CD4-positive, alpha-beta T cell treated with Interleukin-6 for 4 hours (primary cell): ENCODE results near the gene CUEDC1.
"Not testable (repeated sequence)": the region's sequence is repeated elsewhere in the genome, so short reads cannot be mapped to it uniquely, and the experiment has no call there.

Experiments
- DNase-seq: peaks from one replicate; pipeline ENCODE4 v3.0.0-alpha.2; 2020; ENCODE audit warnings: mixed read lengths

CUEDC1 gene

DNA sequence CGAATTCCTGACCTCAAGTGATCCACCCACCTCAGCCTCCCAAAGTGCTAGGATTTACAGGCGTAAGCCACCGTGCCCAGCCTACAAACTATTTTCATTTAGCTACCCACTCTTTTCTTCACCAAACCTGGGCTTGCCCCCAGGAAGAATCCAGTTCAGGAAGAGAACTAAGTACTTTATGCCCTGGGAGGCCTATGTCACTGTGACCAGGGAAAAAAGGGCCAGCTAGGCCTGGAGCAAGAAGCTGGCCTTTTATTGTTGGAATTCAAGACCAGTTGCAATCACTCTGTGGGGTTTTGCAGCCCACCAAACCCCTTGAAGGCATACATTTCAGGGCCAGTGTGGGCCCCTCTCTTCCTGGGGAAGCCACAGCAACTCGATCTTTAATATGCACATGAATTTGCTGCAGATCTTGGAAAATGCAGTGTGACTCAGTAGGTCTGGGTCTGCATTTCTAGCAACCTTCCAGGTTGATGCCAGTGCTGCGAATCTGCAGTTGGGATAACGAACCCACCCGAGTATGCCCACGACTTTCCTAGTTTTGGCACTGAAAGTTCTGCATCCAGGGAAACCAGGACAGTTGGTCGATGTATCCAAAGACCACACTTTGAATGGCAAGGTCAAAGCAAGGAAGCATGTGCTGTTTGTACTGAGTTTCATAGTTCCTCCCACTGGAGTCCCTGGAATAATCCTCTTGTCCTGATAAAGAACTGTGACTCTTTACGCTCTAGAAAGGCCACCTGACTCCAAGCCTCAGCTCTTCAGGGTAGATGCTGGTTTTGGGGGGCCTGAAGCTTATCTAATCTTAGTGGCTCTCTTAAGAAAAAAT, 98.2 kb downstream of the CUEDC1 start:
- DNase-seq, result no peak

DNA sequence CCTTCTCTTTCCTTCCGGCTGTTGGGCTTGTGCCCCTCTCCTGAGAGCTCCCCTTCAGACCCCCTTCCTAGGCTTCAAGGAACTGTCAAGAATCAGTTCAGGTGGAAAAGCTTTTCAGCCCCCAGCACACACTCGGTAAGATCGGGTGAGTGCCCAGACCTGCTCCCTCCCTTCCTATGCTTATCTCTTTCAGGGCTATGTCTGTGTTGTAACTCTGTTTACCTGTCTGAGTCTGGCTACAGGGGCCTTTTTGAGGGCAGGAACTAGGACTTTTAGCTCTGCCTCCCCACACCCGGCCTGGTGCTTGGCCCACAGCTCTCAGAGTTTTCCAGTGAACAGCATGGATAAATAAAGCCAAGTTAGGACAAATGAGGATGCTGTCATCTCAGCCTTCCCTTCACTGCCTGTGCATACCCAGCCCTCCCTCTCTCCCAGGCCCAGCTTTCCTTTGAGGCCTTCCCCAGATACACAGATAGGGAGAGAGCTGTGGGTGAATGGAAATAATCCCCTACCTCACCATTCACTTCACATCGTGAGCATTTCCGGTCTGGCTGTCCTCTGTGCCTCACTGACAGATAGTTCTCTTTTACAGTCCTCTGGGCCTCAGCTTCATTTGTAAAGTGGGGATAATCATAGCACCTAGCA, 99.7 kb downstream of the CUEDC1 start:
- no peak for DNase-seq

DNA sequence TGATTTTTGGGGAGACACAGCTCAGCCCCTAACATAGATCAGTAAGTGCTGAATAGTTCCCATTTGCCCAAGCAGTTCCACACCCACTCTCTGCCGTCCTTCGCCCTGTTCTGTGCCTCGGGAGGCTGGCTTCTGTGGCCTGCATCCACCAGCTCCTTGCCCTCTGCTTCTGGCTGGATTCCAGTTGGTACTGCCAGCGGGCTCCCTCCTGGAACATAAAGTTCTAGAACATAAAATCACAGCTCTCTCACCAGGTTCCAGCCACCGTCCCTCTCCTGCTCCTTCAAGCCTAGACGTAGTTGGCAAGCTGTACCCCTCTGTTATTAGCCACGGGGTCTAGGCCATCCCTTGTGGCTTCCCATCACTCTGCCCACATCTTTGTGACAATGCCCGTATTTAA, 101.5 kb downstream of the CUEDC1 start:
- DNase-seq, result no peak

DNA sequence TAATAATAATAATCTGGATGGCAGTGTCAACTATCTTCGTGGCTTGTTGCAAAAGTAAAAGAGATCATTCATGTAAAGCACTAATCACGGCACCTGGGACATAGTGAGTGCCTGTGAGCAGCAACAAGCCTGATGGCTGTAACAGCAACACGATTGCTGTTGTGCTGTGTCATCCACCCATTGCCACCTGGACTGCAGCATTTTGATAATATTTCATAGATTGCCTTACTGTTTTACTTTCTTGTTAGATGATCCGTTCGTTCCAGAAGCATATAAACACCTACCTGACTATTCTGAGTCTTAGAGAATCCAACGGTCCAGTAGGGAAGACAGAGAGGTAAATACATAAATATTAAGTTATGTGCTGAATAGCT, 102.3 kb downstream of the CUEDC1 start:
- DNase-seq, result no peak

DNA sequence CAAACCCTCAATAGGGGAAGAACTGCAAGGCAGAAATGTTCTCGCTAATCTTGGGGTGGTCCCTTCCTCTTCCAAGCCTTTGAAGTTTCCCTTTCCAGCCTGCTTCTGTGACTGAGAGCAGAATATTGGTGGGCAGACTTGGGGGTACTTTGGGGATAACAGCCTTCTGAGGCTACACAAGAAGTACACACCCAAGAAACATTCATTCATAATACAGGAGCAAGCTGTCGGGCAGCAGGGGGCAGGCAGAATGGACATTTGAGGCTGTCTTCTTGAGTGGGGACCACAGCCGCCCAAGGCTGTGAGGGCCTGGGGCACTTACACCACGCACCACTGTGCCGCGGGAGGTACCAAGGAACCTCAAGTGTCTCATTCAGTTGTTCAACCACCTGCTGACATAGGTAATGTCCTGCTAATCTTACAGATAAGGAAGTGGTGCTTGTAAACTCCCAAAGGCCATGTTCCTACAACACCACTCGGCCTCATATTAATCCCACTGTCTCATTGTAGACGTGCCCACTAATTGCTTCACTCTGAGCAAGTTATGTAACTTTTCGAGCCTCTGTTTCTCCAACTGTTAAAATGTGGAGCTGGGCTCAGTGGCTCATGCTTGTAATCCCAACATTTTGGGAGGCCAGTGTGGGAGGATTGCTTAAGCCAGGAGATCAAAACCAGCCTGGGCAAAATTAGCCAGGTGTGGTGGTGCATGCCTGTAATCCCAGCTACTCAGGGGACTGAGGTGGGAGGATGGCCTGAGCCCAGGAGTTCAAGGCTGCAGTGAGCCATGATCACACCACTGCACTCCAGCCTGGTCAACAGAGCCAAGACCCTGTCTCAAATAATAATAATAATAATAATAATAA, 102.9 kb downstream of the CUEDC1 start:
- DNase-seq, result no peak

DNA sequence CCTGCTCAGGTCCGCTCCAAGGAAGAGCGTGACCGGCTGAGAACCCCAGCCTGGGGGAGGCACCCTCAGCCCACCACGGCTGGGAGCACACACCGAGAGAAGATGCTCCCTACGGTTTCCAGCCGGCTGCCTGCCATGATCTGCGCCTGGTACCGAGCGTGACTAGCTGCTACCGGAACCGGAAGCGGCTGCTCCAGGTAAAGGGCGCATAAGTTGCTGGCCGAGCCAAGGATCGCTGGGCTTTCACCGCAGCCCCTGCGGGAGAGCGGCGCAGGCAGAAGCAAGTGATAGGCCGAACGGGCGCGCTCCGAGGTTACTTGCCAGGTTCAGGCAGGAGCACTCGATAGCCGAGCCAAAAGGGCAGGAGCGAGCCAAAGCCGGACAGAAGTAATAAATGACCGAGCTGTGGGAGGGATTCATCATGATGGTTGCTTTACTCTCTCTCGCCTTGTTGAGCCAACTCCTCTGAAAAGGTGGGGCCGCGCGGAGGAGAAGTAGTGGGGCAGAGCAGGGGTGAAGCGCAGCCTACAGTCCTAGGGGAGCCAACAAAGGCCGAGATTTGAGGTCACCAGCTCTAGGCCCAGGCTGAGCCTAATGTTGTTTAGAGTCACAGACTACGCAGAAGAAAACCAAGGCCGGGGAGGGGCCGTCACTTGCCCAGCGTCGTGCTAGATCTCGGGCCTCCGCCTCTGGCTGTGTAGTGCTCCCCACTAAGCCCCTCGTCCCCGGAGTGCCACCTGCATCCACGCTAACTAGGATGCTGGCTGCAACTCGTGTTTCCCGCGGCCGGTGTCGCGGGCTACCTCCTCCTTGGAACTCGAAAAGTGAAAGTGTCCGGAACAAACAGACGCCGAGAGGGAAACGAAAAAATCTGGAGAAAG, 105.1 kb downstream of the CUEDC1 start, which contains the start of gene MRPS23:
MRPS23 (minus strand) TSS at position 171 of the 881 bp plus-strand sequence; CDS start at position 137, 34 bp downstream.
- peak; percentile 96 for DNase-seq

DNA sequence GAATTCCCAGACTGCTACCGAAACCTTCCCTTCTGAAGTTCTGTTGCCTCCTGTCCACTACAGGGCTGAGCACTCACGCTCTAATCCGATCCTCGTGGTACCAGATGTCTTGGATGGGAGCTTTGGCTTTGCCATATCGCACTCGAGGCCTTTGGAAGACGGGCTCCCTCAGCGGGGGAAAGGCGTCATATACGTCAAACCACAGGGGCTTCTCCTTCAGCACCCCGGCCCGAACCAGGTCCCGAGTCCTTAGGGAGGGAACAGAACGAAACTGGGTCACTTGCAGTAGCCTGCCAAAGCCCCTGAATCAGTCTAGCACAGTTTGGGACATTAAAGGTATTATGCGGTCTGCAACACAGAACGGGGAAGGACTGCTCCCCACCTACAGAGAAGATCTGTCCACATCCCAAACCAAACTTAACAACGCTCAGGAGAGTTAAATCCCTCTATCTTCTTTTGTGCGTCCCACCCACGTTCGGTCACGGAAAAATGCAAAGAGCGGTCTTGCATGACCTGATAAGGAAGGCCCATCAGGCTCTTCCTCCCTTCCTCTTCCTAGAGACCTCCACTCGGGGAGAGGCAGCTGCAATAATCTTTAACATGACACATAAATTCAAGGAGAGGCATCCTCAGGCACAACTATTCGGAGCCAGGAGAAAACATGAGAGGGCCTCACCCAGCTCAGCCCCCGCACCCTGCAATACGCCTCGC, 105.9 kb downstream of the CUEDC1 start:
- DNase-seq, result no peak

DNA sequence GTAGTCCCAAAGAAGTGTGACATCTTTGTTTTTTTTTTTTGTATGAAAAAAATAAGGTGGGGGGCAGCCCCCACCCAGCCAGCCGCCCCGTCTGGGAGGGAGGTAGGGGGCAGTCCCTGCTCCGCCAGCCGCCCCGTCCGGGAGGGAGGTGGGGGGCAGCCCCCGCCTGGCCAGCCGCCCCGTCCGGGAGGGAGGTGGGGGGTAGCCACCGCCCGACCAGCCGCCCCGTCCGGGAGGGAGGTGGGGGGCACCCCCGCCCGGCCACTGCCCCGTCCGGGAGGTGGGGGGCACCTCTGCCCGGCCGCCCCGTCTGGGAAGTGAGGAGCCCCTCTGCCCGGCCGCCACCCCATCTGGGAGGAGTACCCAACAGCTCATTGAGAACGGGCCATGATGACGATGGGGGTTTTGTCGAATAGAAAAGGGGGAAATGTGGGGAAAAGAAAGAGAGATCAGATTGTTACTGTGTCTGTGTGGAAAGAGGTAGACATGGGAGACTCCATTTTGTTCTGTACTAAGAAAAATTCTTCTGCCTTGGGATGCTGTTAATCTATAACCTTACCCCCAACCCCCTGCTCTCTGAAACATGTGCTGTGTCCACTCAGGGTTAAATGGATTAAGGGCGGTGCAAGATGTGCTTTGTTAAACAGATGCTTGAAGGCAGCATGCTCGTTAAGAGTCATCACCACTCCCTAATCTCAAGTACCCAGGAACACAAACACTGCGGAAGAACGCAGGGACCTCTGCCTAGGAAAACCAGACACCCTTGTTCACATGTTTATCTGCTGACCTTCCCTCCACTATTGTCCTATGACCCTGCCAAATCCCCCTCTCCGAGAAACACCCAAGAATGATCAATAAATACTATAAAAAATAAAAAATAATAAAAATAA, 108.9 kb downstream of the CUEDC1 start:
- not testable (repeated sequence) for DNase-seq

DNA sequence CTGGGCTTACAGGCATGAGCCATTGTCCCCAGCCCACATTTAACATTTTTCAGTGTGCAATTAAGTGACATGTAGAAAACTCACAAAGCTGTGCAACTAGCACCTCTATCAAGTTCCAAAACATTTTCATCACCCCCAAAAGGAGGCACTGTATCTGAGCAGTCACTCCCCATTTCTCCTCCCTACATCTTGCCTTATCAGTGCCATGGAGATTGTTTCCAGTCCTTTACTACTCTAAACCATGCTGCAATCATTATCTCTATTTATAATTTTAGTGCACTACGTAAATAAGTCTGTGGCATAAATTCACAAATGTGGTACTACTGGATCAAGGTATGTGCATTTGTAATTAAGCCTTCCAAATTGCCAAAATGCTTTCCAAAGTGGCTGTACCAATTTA, 112.9 kb downstream of the CUEDC1 start:
- no peak for DNase-seq

DNA sequence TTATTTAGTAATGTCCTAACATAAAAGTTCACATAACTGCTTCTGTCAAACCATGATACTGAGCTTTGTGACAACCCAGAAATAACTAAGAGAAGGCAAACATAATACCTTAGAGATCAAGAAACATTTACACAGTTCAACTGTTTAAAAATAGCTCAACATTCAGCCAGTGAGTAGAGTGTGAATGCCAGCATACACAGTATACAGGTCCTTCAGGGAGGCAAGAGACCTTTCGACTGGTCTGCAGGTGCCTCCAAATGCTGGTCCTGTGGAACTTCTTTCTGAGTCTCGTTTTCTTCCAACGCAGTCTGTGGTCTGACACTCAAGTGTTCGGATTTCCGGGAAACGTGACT, 115.7 kb downstream of the CUEDC1 start:
- DNase-seq, result no peak

DNA sequence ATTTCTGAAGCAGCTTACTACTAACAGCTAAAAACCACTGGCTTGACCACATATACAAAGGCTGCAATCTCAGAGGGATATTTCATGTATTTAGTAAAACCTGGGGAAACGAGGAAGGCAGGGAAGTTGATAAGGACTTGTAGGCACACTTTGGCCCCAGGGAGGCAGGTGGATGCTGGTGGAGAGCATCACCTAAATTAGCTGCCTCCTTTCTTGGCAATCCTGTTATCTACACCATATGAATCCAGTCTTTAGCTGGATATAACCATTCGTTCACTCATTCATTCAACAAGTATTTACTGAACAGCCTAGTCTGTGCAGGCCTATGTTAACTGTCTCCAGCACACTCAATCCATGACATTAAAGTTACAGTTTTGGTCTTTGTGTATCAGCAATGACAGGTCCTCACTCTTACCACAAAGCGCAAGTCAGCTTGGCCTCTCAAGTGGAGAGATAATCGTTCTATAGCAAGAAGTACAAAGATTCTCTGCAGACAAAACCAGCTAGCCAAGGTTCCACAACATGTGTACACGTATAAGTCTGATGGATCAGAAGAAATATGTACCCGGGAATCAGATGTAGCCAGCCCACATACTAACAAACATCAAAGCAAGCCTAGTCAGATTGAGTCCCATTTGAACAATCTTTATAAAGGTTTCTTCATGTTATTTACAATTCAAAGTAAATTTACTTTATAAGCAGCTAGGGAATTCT, 116.2 kb downstream of the CUEDC1 start:
- no peak for DNase-seq

DNA sequence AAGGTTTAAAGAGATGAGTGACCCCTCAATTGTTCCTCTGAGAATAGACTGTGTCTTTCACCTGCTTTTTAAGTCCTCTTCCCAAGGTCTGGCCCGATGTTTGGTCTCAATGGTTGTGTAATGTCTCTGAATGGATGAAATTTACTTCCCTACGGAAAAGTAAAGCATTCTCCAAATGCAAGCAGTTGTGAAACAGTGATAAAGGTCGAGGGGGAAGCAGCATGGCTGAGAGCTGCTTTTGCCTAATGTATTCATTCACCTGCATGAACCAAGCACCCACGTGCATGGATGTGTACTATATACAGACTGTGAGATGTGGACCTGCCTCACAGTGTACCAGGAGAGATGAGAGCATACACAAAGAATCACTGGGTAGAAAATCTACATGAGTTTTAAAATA, 116.8 kb downstream of the CUEDC1 start:
- DNase-seq, result no peak

DNA sequence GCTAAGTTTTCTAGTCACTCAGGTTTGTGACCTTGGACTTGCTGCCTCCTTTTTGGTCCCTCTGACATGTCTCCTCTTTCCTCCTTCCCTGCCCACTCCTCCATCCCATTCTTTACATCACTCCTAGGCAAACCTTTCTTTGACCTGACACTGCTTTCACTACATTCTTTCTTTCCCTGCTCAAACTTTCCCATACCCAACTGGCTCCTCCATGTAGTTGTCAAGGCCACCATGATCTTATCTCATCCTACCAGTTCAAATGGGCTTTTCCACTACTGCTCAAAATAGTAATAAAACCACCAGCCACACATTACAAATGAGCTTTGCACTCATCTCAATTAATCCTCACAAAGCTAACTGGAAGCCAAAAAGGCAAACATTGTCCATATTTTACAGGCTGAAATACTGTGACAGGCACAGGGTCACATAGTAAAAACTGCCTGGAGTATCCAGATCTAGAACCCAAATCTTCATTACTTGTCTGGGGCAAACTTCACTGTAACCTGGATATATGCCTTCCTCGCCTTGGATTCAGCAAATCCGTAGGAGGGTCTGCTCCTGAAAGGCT, 119.8 kb downstream of the CUEDC1 start:
- DNase-seq, result no peak

DNA sequence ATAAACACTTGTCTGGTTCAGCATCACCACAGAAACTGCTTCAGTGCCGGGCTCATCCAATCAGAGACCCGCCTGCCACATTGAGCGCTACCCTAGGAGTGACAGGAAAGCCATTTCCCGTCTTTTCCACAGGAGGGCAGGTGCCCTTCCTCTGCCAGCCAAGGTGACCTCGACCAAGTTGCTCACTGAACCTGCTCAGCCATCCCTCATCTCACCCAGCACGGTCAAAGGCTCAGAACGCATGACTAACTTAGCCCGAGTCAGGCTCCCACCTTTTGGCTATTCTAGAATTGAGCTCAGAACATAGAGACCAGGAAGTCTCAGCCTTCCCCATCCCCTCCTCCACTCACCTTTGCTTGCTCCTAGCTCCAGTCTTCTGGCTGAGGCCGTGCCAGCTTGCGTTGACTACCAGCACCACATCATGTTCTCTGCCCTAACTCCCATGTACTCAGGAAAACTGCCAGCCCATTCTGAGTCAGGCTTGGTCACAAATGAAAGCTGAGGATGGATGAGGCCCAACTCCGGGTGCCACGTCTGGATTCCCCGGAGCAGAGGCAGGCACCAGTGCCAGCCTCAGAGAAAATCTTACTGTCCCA, 121.0 kb downstream of the CUEDC1 start:
- DNase-seq, result no peak

DNA sequence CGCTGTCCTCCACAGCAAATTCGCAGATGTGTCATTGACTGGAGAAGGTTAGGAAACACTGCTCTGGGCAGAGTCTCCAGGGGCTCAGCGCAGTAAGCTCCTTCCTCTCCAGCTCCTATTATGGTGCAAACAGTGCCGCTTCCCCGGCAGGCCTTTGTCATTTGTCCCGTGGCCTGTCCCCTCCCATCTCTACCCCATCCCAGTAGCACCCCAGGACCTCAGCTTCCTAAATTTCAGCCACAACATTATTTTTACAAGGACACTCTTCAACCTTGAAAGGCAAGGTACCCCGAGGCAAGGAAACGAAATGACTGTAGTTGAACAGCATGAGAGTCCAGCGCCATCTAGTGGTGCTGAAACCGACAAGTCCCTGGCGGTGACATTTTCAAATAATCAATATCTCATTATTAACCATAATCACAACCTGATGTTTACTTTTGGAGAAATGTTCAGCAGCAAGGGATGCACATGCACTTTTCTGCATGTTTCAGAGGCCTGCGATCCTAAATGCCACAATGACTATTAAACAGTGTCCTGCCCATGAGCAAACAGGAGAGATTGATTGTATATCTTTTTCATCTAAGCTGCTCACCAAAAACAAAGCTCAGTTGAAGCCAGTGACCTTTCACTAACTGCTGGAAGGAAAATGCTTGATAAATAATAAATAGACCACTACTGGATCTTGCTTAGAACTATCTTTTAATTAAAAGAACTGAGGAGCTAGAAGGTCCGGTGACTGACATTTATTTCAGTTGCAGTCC, 121.9 kb downstream of the CUEDC1 start:
- peak; percentile 77 for DNase-seq

DNA sequence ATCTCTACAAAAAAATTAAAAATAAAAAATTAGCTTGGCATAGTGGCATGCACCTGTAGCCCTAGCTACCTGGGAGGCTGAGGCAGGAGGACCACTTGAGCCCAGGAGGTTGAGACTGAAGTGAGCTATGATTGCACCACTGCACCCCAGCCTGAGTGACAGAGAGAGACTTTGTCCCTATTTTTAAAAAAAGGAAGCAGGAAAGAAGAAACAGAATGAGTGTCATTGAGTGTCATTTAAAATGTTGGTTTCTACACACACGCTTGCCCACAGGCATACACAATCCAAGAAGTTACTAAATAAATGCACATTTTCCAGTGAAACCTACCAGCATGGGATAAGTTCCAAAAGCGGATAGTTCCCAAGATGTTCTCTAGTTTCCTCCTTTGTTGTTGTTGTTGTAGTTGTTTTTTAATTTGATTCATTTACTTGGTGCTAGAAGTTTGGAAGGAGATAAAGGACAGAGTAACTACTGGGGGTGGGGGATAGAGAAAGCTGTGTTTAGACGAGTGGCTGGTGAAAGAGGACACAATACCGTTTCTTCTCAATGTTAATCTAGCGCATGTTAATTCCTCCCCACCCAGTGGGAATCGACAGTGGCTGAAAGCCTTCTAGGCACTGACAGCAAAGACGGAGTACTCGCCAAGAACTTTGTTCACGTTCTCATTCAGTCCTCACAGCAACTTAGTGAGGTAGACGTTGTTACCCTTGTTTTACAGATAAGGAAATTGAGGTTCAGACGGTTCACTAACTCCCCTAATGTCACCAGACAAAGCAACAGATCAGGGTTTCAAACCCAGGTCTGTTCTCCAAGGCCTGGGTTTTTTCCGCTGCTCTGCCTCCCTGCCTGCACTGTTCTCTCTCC, 122.7 kb downstream of the CUEDC1 start:
- no peak for DNase-seq

DNA sequence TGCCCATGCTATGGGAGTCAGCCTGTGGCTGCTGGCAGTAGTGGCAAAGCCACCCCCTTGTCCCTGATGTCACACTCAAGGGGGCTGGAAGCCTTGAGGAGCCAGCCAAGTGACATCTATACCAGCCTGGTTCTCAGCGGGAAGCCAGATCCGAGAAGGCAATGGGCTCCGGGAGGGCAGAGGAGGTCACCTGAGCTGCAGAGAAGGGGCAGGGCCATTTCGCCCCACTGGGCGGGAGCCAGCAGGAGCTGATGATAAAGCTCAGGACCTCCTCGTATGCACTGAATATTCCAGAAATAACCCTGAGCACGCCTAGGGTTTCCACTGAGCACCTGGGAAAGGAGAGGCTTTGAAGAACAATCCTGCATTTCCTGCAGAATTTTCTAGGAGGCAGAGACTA, 124.3 kb downstream of the CUEDC1 start:
- DNase-seq, result no peak
